ENCODE data around the gene IMPDH1.

IMPDH1 gene

GRCh38 chr7:128430207-128430606 is 20.4 kb upstream of the IMPDH1 start:
- TF ChIP-seq POLR2AphosphoS5 (IDR thresholded peaks at IDR 0.05; ENCODE audit: borderline replicate concordance, low read depth, low read length): no peak
- no peak for TF ChIP-seq EZH2 (IDR thresholded peaks at IDR 0.05)
- no peak for TF ChIP-seq FOXP2 (optimal IDR thresholded peaks at IDR 0.05; ENCODE audit: control extremely low read depth, extremely low read length, insufficient read depth)
- Histone ChIP-seq H3K27ac (no peak overlapping the region), H3K36me3 (ENCODE audit: insufficient read depth, low read length) (no peaks in the 10 kb centered on the region)

GRCh38 chr7:128427289-128427891 is 17.6 kb upstream of the IMPDH1 start:
- Histone ChIP-seq H3K27ac (no peak overlapping the region), H3K9me3 (ENCODE audit: low read depth, low read length) (no peaks in the 10 kb centered on the region), H3K36me3 (ENCODE audit: insufficient read depth, low read length) (no peaks in the 10 kb centered on the region), H3K4me3 (0 out of 2 replicates have a peak overlapping the region, but pooled peaks have one; percentile 28), H3K9ac (ENCODE audit: insufficient read length) (no peak overlapping the region)
- TF ChIP-seq EZH2 (IDR thresholded peaks at IDR 0.05) (no peak), FOXP2 (optimal IDR thresholded peaks at IDR 0.05; ENCODE audit: control extremely low read depth, extremely low read length, insufficient read depth) (no peak), POLR2AphosphoS5 (IDR thresholded peaks at IDR 0.05; ENCODE audit: borderline replicate concordance, low read depth, low read length) (no peak)
- DNase-seq (ENCODE audit: low read depth, low spot score): no peak

More at GRCh38 chr7:128430207-128430606, 20.4 kb upstream of the IMPDH1 start:
- no peak for DNase-seq (ENCODE audit: low read depth, low spot score)
- no peaks in the 10 kb centered on the region for H3K9me3 ChIP-seq (ENCODE audit: low read depth, low read length)
- H3K4me3 ChIP-seq: no peak overlapping the region
- H3K9ac ChIP-seq (ENCODE audit: insufficient read length): no peak overlapping the region

- H3K27ac ChIP-seq: no peak overlapping the region
- H3K9me3 ChIP-seq (ENCODE audit: low read depth, low read length): no peaks in the 10 kb centered on the region
- DNase-seq (ENCODE audit: low read depth, low spot score): no peak
- no peak overlapping the region for H3K9ac ChIP-seq (ENCODE audit: insufficient read length)
- TF ChIP-seq POLR2AphosphoS5 (IDR thresholded peaks at IDR 0.05; ENCODE audit: borderline replicate concordance, low read depth, low read length) (no peak), FOXP2 (optimal IDR thresholded peaks at IDR 0.05; ENCODE audit: control extremely low read depth, extremely low read length, insufficient read depth) (no peak), EZH2 (IDR thresholded peaks at IDR 0.05) (no peak)
- H3K36me3 ChIP-seq (ENCODE audit: insufficient read depth, low read length): no peaks in the 10 kb centered on the region
- no peak overlapping the region for H3K4me3 ChIP-seq
Measured at GRCh38 chr7:128425850-128426249, 16.1 kb upstream of the IMPDH1 start.

GRCh38 chr7:128424686-128425275 is 15.0 kb upstream of the IMPDH1 start:
- Histone ChIP-seq H3K27ac (no peak overlapping the region), H3K4me3 (no peak overlapping the region), H3K36me3 (ENCODE audit: insufficient read depth, low read length) (no peaks in the 10 kb centered on the region), H3K9me3 (ENCODE audit: low read depth, low read length) (no peaks in the 10 kb centered on the region), H3K9ac (ENCODE audit: insufficient read length) (no peak overlapping the region)
- TF ChIP-seq POLR2AphosphoS5 (IDR thresholded peaks at IDR 0.05; ENCODE audit: borderline replicate concordance, low read depth, low read length) (no peak), EZH2 (IDR thresholded peaks at IDR 0.05) (no peak), FOXP2 (optimal IDR thresholded peaks at IDR 0.05; ENCODE audit: control extremely low read depth, extremely low read length, insufficient read depth) (no peak)
- no peak for DNase-seq (ENCODE audit: low read depth, low spot score)

- Histone ChIP-seq H3K4me3 (no peak overlapping the region), H3K9ac (ENCODE audit: insufficient read length) (no peak overlapping the region), H3K36me3 (ENCODE audit: insufficient read depth, low read length) (no peaks in the 10 kb centered on the region), H3K27ac (no peak overlapping the region), H3K9me3 (ENCODE audit: low read depth, low read length) (no peaks in the 10 kb centered on the region)
- no peak for DNase-seq (ENCODE audit: low read depth, low spot score)
- TF ChIP-seq EZH2 (IDR thresholded peaks at IDR 0.05): no peak
- TF ChIP-seq POLR2AphosphoS5 (IDR thresholded peaks at IDR 0.05; ENCODE audit: borderline replicate concordance, low read depth, low read length): no peak
- TF ChIP-seq FOXP2 (optimal IDR thresholded peaks at IDR 0.05; ENCODE audit: control extremely low read depth, extremely low read length, insufficient read depth): no peak
Measured at GRCh38 chr7:128422842-128423241, 13.1 kb upstream of the IMPDH1 start.

- Histone ChIP-seq H3K36me3 (ENCODE audit: insufficient read depth, low read length) (no peaks in the 10 kb centered on the region), H3K9ac (ENCODE audit: insufficient read length) (no peak overlapping the region), H3K27ac (no peak overlapping the region), H3K4me3 (no peak overlapping the region), H3K9me3 (ENCODE audit: low read depth, low read length) (no peaks in the 10 kb centered on the region)
- TF ChIP-seq EZH2 (IDR thresholded peaks at IDR 0.05): no peak
- TF ChIP-seq FOXP2 (optimal IDR thresholded peaks at IDR 0.05; ENCODE audit: control extremely low read depth, extremely low read length, insufficient read depth): no peak
- no peak for TF ChIP-seq POLR2AphosphoS5 (IDR thresholded peaks at IDR 0.05; ENCODE audit: borderline replicate concordance, low read depth, low read length)
- DNase-seq (ENCODE audit: low read depth, low spot score): no peak
Measured at GRCh38 chr7:128422037-128422436, 12.3 kb upstream of the IMPDH1 start.

GRCh38 chr7:128421384-128421783 is 11.6 kb upstream of the IMPDH1 start:
- no peak for TF ChIP-seq FOXP2 (optimal IDR thresholded peaks at IDR 0.05; ENCODE audit: control extremely low read depth, extremely low read length, insufficient read depth)
- TF ChIP-seq EZH2 (IDR thresholded peaks at IDR 0.05): no peak
- no peak for TF ChIP-seq POLR2AphosphoS5 (IDR thresholded peaks at IDR 0.05; ENCODE audit: borderline replicate concordance, low read depth, low read length)
- Histone ChIP-seq H3K9ac (ENCODE audit: insufficient read length) (no peak overlapping the region), H3K4me3 (no peak overlapping the region), H3K36me3 (ENCODE audit: insufficient read depth, low read length) (no peaks in the 10 kb centered on the region), H3K27ac (no peak overlapping the region), H3K9me3 (ENCODE audit: low read depth, low read length) (no peaks in the 10 kb centered on the region)
- no peak for DNase-seq (ENCODE audit: low read depth, low spot score)

- Histone ChIP-seq H3K36me3 (ENCODE audit: insufficient read depth, low read length) (no peaks in the 10 kb centered on the region), H3K4me3 (no peak overlapping the region), H3K9me3 (ENCODE audit: low read depth, low read length) (no peaks in the 10 kb centered on the region), H3K9ac (ENCODE audit: insufficient read length) (no peak overlapping the region), H3K27ac (no peak overlapping the region)
- TF ChIP-seq POLR2AphosphoS5 (IDR thresholded peaks at IDR 0.05; ENCODE audit: borderline replicate concordance, low read depth, low read length) (no peak), FOXP2 (optimal IDR thresholded peaks at IDR 0.05; ENCODE audit: control extremely low read depth, extremely low read length, insufficient read depth) (no peak), EZH2 (IDR thresholded peaks at IDR 0.05) (no peak)
- no peak for DNase-seq (ENCODE audit: low read depth, low spot score)
Measured at GRCh38 chr7:128420773-128421172, 11.0 kb upstream of the IMPDH1 start.
